GM19035 (cell line): Measurements from ENCODE around the gene LRRC8D.

Experiments used
- ATAC-seq: cut with Tn5 transposase; IDR thresholded peaks from one replicate; pipeline ENCODE4 v1.9.1; 2021; ENCODE audit not compliant: unreplicated experiment

LRRC8D gene

GRCh38 chr1:89934461-89934860, 113.6 kb downstream of the LRRC8D start:
- ATAC-seq = no peak

GRCh38 chr1:89935235-89935634, 114.4 kb downstream of the LRRC8D start:
- ATAC-seq = no peak

GRCh38 chr1:89936694-89937093, 115.9 kb downstream of the LRRC8D start:
- no peak for ATAC-seq

- no peak for ATAC-seq
Measured at GRCh38 chr1:89938171-89939055, 117.6 kb downstream of the LRRC8D start.

- no peak for ATAC-seq
Measured at GRCh38 chr1:89939059-89939570, 118.3 kb downstream of the LRRC8D start.

GRCh38 chr1:89939693-89940438, 119.0 kb downstream of the LRRC8D start:
- ATAC-seq = no peak

- no peak for ATAC-seq
Measured at GRCh38 chr1:89941110-89941766, 120.4 kb downstream of the LRRC8D start.

GRCh38 chr1:89942014-89942413, 121.2 kb downstream of the LRRC8D start:
- no peak for ATAC-seq

GRCh38 chr1:89942825-89943658, 122.2 kb downstream of the LRRC8D start:
- ATAC-seq = no peak

GRCh38 chr1:89943846-89944781, 123.3 kb downstream of the LRRC8D start:
- no peak for ATAC-seq

GRCh38 chr1:89945852-89946476, 125.1 kb downstream of the LRRC8D start:
- ATAC-seq = peak; percentile 89

GRCh38 chr1:89946532-89946931, 125.7 kb downstream of the LRRC8D start:
- ATAC-seq = no peak

GRCh38 chr1:89948722-89949345, 128.0 kb downstream of the LRRC8D start:
- no peak for ATAC-seq

- no peak for ATAC-seq
Measured at GRCh38 chr1:89949991-89950624, 129.3 kb downstream of the LRRC8D start.

GRCh38 chr1:89950703-89951102, 129.9 kb downstream of the LRRC8D start:
- no peak for ATAC-seq

- ATAC-seq = no peak
Measured at GRCh38 chr1:89951766-89952604, 131.2 kb downstream of the LRRC8D start.

- no peak for ATAC-seq
Measured at GRCh38 chr1:89952605-89953130, 131.8 kb downstream of the LRRC8D start.
